Right ventricle myocardium inferior (tissue), 1 donor: ENCODE results near the gene GNAI3. TPM values are rescaled to one million over a fixed set of nuclear protein-coding genes. Genes with fewer than 3 reads are reported as not detected.

Experiments
- ATAC-seq: fragments of 200-7000 bp; cut with Tn5 transposase; one replicate; pipeline ENCODE4 v1.9.1; 2020; ENCODE audit warnings: mild to moderate bottlenecking, moderate library complexity
- DNase-seq: peaks from one replicate; pipeline ENCODE4 v3.0.0; 2021; ENCODE audit errors: missing footprints
- intact Hi-C: fragments of 100-400 bp; cut with DNase I; formaldehyde crosslinking; loops from one replicate; pipeline ENCODE4 v1.11.0; 2022
- total RNA-seq: library from RNA; stranded (reverse); fragmentation: NEBNext Ultra II Directional; extraction: Animal tissue kit (Norgen Biotek cat#: 25700); gene quantifications from one replicate; pipeline ENCODE4 v1.2.1, GENCODE V29; 2021
- donor health status: DM: no; HTN: yes; CAD: no; lungs with severe emphysema.

The GNAI3 gene
- total RNA-seq, 1 donor from 2014 or later, result 2.3 TPM

DNA sequence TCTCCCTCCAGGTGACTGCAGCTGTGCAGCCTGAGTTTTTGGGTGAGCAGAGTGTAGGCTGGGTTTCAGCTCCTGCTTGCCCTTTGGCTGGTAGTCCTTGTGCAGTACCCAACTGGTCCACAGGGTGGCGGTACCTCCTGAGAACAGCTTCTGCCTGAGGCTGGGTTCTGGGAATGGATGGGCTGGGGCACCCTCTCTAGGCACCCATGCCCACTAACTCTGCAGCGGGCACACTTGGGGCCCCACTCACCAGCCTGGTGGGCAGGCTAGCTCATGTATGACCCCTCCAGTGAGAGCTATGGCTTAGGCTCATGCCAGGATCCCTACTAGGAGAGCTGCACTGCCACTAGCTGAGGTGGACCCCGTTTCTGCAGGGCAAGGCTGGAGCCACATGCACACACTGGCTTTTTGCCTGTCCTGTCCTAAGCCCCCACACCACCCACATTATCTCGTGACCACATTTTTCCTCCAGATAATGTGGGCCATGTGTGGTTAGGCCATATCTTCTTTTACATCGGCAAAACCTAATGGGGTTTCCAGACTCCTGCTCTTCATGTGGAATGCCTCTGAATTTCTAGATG lies 92.0 kb downstream of the GNAI3 start:
- ATAC-seq, result peak; percentile 67
- DNase-seq, result peak; percentile 94
- intact Hi-C loops, result loop anchor here (5.0 kb wide), 2 partner anchors 93 to 342 kb away; partner anchors contain the start of genes AHCYL1 and GNAI3

DNA sequence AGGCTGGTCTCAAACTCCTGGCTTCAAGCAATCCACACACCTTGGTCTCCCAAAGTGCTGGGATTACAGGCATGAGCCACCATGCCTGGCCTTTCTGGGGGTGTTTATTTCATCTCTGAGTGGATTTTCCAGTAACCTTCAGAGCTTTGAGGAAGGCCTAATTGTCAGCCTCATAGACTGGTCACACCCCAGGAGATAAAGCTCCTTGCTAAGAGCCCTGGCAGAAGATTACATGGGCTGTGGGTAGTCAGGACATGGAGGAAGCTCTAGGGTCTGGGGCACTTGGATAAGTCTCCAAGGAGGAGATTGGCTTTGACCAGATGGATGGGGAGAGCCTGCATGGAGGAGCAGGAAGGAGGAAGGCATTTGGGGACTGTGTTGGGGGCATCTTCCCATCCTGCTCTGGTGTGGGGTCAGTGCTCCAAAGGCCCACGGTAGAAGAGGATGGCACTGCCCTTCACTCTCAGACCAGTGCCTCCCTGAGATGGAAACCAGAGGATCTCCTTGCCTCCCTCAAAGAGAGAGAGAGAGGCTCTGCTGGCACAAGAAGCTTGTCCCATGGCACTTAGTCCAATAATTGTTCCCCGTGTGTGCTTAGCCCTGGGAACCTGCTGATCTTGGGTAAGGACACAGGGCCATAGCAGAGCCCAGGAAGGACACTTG lies 92.8 kb downstream of the GNAI3 start:
- intact Hi-C loops, result loop anchor here (5.0 kb wide), 2 partner anchors 94 to 341 kb away; partner anchors contain the start of genes AHCYL1 and GNAI3

DNA sequence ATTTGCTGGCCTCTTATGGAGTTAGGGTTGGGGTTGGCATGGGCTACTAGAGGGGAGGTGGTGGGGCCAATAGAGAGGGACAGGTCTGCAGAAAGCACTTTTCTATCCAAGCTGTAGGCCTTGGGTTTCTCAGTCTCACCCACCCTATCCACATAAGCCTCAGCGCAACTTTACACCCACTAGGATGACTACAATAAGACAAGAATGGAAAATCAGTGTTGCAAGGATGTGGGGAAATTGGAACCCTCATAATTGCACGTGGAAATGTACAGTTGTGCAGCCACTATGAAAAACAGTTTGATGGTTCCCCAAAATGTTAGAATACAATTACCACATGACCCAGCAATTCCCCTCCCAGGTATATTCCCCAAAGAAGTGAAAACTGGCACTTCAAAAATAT lies 93.4 kb downstream of the GNAI3 start:
- intact Hi-C loops, result loop anchor here (5.0 kb wide), 2 partner anchors 95 to 340 kb away; partner anchors contain the start of genes AHCYL1 and GNAI3
- ATAC-seq (no peak), DNase-seq (no peak)

More for the DNA sequence above, 92.8 kb downstream of the GNAI3 start:
- no peak for DNase-seq
- no peak for ATAC-seq

DNA sequence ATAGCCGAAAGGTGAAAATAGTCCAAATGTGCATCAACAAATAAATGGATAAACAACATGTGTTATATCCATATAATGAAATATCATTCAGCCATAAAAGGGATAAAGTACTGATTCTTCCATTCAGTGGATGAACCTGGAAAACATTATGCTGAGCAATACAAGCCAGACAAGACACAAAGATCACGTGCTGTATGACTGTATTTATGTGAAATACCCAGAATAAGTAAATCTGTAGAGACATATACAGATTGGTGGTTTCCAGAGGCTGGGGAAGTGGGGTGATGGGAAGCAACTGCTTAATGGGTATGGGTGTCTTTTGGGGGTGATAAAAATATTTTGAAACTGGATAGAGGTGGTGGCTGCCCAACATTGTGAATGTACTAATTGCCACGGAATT lies 94.2 kb downstream of the GNAI3 start:
- ATAC-seq (no peak), DNase-seq (no peak)
- intact Hi-C loops, result loop anchor here (1.0 to 5.0 kb wide), 3 partner anchors 95 to 340 kb away; partner anchors contain the start of genes AHCYL1 and GNAI3

DNA sequence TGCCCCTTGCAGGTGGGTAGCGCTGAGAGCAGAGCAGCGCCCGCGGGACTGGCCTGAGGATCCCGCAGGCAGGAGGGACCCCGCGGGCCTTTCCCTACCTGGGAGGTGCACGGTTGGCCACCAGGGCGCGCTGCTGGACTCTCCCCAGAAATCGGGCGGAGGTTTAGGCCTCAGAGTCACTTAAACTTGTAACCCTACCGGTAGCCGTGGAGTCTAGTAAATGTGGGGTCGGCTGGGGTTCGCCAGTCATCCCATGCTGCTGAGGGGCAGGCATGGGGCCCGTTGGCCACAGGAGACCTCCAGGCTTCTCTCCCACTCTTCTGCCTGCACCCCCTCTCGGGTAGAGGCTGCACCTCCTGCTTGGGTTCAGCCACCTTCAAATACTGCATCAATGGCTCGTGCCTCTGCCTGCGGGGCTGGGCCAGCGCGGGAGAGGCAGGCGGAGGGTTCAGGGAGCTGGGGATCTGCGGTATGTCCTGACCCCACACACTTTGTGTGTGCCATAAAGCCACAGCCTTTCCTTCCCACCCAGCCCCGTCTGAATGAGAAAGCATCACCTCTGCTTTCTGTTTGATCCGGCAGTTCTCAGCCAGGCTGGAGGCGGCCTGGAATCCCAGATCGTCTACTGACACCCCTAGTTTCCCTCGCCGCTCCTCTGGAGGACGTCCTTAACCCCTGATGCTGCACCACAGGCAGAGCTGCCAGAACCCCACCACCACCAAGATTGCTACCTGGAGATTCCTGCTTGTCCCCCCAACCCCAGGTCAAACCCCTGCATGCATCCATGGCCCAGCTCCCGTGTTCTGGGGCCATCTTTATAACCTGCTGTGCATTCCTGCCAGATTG lies 95.2 kb downstream of the GNAI3 start:
- intact Hi-C loops, result loop anchor here (1.0 to 5.0 kb wide), 3 partner anchors 96 to 339 kb away; partner anchors contain the start of genes AHCYL1 and GNAI3
- DNase-seq (peak; percentile 89), ATAC-seq (peak; percentile 73)

DNA sequence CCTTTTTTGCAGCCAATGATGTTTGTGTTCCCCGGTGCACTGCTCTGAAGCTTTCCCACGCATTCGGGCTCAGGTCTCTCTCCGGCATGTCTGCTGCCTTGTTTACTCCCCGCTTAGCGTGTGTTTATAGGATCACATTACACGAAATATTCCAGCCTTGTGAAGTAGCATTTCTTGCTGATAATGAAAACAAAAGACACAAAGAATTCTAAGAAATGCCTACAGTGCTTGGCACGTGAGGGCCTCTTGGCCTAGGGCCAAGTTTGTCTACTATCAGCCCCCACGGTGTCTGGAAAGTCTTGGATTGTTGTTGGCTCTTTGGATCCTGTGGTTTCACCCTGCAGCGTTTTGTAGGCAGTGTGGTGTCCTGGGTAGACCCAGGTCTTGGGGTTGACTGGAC lies 96.3 kb downstream of the GNAI3 start:
- ATAC-seq, result no peak

DNA sequence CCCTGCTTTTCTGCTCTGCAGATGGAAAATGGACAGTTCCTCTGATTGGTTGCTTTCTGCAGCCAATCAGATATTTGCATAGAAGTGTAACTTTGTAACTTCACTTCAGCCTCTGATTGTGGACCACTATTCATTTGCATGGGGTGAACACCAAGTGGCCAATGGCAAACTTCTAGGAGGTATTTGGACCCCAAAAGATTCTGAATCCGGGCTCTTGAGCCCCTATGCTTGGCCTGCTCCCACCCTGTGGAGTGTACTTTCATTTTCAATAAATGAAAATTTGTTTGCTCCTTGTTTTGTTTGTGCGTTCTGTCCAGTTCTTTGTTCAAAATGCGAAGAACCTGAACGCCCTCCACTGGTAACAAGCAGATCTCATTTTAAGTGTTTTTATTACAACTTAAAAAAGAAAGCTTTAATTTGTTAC lies 101.1 kb downstream of the GNAI3 start:
- intact Hi-C loops, result no loop called here
- ATAC-seq (no peak), DNase-seq (no peak)

More for the DNA sequence above, 96.3 kb downstream of the GNAI3 start:
- intact Hi-C loops, result loop anchor here (5.0 kb wide), 2 partner anchors 97 to 338 kb away; partner anchors contain the start of genes AHCYL1 and GNAI3
- no peak for DNase-seq

DNA sequence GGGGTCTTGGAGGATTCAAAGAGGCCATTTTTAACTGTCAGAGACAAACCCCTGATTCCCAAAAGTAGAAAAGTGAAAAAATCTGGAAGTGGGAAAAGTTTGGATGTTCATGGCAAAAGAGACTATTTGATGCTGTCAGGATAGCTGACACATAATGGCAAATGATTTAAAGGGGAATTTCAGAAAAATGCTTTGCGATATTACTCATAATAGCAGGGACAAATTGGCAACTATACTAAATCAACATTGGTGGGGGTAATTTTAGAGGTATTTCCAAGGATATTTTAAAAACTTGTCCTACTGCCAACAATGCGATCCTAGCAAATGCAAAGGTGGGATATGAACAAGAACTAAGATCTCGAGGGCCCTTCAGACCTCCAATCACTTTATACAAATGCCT lies 102.2 kb downstream of the GNAI3 start:
- intact Hi-C loops, result no loop called here
- no peak for DNase-seq
- no peak for ATAC-seq

DNA sequence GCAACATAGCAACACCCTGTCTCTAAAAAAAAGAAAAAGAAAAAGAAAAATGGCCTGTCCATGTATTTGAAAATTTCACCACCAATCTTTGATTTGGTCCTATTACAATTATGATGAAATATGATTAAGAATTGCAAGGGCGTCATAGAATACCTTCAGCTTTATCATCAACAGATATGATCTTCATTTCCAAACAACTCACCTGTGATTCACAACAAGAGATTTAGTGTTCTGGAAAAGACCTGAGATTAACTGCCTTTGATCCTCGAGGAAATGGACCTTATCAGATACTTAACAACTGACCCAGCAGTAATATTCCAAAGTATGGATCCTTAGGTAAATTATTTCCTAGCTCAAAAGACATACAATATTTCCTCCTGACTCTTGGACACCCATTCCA lies 104.0 kb downstream of the GNAI3 start:
- no peak for ATAC-seq
- intact Hi-C loops, result no loop called here
- no peak for DNase-seq

DNA sequence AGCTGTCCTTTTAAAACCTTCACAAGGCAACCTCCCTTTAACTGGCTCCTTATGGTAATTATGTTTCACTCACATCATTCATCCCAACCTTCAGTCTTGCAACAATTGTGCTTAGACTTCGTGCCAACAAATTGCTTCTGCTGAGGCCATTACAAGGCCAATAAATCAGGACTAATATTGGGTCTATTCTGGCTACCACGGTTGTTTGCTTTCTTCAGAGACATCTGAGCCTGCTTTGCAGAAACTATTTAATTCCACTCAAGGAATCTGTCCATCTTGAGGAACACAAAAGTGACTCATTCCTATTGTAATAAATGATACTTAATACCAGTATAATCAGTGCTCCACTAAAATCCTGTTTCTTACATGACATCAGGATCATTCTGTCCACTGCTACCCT lies 104.9 kb downstream of the GNAI3 start:
- intact Hi-C loops, result no loop called here
- DNase-seq, result no peak
- no peak for ATAC-seq

DNA sequence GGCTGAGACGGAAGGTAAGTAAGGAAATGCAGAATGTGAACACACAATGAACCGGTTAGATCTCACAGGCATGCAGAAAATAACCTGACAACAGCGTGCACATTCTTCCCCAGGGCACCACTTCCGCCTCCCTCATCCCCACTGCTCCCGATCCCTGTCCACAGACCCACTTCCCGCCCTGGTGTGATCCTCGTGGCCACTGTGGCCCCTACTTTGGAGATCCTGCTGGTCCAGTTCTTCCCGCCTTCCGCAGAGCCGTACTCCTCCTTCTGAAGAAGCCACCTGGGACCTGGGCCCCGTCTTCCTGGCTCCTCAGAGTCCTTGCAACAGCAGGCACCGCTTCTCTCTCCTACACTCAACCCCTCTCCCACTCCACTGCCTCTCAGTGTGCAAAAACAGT lies 106.1 kb downstream of the GNAI3 start:
- no peak for ATAC-seq
- intact Hi-C loops, result no loop called here
- DNase-seq, result no peak

DNA sequence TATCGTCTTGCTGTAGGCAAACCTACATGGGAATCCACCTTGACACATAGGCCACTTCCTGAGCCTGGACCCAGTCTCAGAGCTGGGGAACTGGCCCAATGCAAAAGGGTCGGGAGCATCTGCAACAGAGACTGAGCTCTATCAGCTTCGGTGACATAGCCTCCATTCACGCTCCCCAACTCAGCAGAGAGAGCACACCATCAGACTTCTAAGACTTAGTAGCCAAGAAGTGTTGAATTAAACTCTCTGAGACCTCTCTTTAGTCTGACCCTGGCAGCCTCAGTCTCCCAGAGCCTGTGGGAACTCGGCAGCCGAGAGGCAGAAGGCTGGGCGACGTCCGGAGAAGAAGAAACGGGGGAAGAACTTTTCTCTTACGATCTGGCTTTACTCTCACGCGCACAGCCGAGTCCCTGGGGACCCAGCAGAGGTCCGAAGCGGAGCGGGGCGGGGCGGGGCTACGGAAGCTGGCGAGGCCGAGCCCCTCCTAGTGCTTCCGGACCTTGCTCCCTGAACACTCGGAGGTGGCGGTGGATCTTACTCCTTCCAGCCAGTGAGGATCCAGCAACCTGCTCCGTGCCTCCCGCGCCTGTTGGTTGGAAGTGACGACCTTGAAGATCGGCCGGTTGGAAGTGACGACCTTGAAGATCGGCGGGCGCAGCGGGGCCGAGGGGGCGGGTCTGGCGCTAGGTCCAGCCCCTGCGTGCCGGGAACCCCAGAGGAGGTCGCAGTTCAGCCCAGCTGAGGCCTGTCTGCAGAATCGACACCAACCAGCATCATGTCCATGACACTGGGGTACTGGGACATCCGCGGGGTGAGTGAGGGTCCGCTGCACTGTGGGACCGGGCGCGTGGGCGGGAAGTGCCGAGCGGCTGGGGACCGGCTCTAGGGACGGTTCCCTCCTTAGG lies 107.5 kb downstream of the GNAI3 start, which contains the start of gene GSTM4:
Gene GSTM4, plus strand, starts transcription at position 485 of the 905 bp plus-strand sequence. Its CDS starts 291 bp downstream, at position 776.
- intact Hi-C loops, result loop anchor here (5.0 kb wide), 1 partner anchor 116 kb away; no protein-coding TSS in a partner anchor
- DNase-seq (peak; percentile 93), ATAC-seq (peak; percentile 93)

DNA sequence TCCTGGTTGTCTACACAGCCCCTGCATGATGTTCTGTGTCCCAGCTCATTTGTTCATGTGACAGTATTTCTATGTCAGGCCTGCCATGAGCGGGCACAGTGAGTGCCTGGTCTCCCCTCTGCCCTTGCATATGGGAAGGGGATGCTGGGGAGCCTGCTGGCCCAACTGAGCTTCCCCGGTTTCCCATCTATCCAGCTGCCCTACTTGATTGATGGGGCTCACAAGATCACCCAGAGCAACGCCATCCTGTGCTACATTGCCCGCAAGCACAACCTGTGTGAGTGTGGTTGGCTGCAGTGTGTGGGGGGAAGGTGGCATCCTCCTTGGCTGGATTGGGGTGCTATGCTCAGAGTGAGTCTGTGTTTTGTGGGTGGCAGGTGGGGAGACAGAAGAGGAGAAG lies 109.0 kb downstream of the GNAI3 start:
- DNase-seq (no peak), ATAC-seq (no peak)
- intact Hi-C loops, result loop anchor here (5.0 kb wide), 1 partner anchor 115 kb away; no protein-coding TSS in a partner anchor

DNA sequence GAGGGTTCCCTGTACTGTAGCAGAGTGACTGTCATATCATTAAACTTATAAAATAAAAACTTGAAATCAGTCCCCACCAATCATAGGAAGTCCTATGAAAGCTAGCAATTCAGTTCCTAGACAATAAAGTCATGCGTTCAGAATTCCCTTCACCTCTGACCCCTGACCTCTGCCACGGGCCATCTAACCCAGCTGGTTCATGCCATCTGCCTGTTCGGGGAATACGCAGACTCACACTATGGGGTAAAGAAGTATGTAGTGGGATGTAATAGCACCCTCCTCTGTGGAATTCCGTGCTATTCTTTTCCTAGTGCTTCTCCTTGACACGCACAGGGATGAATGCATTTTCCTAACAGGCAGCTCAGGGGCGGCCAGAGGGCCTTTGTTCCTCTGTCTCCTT lies 109.6 kb downstream of the GNAI3 start:
- intact Hi-C loops, result loop anchor here (5.0 kb wide), 1 partner anchor 114 kb away; no protein-coding TSS in a partner anchor
- ATAC-seq, result no peak
- no peak for DNase-seq

DNA sequence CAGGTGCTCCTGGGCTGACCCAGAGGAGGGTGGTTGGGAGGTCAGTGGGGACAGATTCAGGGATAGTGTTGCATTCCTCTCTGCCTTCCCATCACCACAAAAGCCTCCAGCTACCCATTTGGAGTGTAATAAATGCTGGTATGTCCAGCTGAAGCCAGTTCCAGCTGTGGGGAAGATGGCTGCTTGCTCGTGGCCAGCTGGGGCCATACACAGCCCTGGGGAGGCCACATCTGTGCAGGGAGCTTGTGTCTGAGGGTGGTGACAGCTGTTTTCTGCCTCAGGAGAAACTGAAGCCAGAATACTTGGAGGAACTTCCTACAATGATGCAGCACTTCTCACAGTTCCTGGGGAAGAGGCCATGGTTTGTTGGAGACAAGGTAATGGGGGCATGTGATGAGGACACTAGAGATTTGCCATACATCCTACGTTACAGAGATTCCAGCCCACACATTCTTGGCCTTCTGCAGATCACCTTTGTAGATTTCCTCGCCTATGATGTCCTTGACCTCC lies 110.2 kb downstream of the GNAI3 start:
- DNase-seq (no peak), ATAC-seq (no peak)
- intact Hi-C loops, result loop anchor here (5.0 kb wide), 1 partner anchor 114 kb away; no protein-coding TSS in a partner anchor

DNA sequence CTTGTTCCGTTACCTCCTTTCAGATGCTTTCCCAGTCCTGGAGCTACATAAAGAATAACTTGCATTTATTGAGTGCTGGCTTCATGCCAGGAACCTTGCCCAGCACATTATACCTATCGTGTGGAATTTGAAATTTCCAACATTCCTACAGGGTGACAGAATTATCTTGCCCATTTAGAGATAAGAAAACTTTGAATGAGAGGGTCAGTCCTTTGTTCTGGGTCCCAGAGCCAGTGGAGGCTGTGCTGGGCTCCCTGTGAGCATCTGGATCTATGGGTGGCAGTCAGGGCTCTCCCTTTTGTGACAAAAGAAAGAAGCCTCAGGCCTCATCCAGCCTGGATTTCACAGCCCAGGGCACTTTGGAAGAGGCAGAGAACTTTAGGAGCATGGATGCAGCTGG lies 110.7 kb downstream of the GNAI3 start:
- DNase-seq, result no peak
- ATAC-seq, result no peak
- intact Hi-C loops, result loop anchor here (5.0 kb wide), 1 partner anchor 113 kb away; no protein-coding TSS in a partner anchor

DNA sequence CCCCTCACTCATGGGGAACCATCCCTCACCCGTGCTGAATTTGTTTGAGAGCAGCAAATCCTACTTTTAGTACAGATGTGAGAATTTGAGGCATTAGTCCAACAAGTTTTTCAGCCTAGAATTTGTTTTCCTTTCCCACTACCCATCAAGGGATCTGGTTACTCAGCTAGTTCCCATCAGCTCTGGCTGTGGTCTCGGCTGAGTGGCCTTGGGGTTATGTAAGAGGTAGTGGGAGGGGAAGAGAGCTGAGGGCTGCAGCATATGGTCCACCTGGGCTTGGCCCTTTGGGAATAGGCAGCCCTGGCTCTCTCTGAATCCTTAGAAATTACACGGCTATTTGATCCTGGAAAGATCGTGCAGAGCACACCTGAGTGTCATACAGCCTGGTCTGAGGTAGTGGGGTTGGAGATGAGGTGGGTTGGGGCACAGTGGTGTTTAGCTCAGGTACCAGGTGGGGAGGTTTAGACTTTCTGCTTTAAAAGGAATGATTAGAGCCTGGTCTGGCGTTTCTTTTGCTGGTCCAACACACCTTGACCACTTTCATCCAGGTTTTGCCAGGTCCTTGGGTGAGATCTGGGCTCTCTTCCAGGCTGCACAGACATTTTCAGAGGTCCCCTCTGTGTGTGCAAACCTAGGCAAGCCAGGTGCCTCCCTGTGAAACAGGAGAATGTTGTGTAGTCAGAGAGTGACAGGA lies 111.7 kb downstream of the GNAI3 start:
- no peak for ATAC-seq
- intact Hi-C loops, result loop anchor here (5.0 kb wide), 1 partner anchor 112 kb away; no protein-coding TSS in a partner anchor
- no peak for DNase-seq
